ENCODE data around the gene GNG10. TPM values are rescaled to one million over a fixed set of nuclear protein-coding genes. Genes with fewer than 3 reads are reported as not detected.

Gene GNG10
- total RNA-seq, 1 donor from 2014 or later, result 10.2 TPM

DNA sequence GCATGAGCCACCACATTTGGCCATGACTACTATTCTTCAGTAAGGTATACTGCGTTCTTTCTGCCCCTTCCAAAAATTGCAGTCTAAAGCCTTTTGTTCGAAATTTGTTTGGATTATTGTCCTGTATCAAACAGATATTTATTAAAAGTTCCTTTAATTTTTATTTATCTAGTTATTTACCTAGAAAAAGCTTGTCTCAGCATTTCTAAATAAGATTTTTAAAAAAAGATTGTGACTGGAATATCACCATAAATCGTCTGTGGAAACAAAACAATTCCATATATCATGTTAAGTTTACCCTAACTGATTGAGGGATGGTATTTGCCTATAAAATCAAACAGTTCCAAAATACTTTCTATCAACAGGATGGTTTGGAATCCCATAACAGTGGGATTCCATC, 14.7 kb downstream of the GNG10 start:
- H3K9me3 Mint-ChIP-seq, result no peaks in the 10 kb centered on the region
- no peaks in the 10 kb centered on the region for H3K27me3 Mint-ChIP-seq
- H3K4me3 Mint-ChIP-seq, result no peak overlapping the region
- no peak overlapping the region for H3K27ac Mint-ChIP-seq
- CTCF ChIA-PET, result interaction anchor here (0.6 kb wide), 1 partner anchor 21 kb away, joined by 3 read pairs; no protein-coding TSS in a partner anchor
- TF ChIP-seq, protein P1, sequence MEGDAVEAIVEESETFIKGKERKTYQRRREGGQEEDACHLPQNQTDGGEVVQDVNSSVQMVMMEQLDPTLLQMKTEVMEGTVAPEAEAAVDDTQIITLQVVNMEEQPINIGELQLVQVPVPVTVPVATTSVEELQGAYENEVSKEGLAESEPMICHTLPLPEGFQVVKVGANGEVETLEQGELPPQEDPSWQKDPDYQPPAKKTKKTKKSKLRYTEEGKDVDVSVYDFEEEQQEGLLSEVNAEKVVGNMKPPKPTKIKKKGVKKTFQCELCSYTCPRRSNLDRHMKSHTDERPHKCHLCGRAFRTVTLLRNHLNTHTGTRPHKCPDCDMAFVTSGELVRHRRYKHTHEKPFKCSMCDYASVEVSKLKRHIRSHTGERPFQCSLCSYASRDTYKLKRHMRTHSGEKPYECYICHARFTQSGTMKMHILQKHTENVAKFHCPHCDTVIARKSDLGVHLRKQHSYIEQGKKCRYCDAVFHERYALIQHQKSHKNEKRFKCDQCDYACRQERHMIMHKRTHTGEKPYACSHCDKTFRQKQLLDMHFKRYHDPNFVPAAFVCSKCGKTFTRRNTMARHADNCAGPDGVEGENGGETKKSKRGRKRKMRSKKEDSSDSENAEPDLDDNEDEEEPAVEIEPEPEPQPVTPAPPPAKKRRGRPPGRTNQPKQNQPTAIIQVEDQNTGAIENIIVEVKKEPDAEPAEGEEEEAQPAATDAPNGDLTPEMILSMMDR (IDR thresholded peaks at IDR 0.05), result no peak
- POLR2A ChIA-PET, result no interaction called here
- peaks cover 24% of the 10 kb centered on the region for H3K36me3 Mint-ChIP-seq (ENCODE audit: low read depth)
- intact Hi-C loops (cut with micrococcal nuclease), result no loop called here
- ATAC-seq (ENCODE audit: low read depth) (no peak), DNase-seq (no peak)
- no peaks in the 10 kb centered on the region for H3K4me1 Mint-ChIP-seq

DNA sequence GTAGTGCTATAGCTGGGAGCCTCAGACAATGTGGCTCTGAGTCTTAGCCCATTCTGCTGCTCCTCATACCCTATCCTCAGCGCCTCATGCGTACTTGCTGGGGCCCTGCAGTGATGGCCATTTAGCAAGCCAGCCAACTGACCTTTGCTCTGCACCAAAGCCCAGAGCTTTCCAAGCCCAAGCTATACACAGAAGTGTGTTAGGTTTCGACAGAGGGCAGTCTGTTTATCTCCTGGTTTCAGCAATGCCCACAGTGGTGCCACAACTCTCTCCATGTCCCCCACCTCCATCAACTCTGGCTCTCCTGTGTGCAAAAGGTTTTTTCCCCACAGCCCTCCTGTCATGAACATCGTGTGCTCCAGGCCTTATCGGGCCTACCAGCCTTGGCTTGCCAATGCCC, 16.9 kb downstream of the GNG10 start:
- Mint-ChIP-seq H3K9me3 (no peaks in the 10 kb centered on the region), H3K27ac (no peak overlapping the region), H3K4me1 (no peaks in the 10 kb centered on the region), H3K4me3 (no peak overlapping the region), H3K36me3 (ENCODE audit: low read depth) (peaks cover 20% of the 10 kb centered on the region), H3K27me3 (no peaks in the 10 kb centered on the region)
- ATAC-seq (ENCODE audit: low read depth) (no peak), DNase-seq (no peak)
- POLR2A ChIA-PET, result no interaction called here
- intact Hi-C loops (cut with micrococcal nuclease), result no loop called here
- CTCF ChIA-PET, result no interaction called here
- TF ChIP-seq, protein P1 (IDR thresholded peaks at IDR 0.05), result no peak

DNA sequence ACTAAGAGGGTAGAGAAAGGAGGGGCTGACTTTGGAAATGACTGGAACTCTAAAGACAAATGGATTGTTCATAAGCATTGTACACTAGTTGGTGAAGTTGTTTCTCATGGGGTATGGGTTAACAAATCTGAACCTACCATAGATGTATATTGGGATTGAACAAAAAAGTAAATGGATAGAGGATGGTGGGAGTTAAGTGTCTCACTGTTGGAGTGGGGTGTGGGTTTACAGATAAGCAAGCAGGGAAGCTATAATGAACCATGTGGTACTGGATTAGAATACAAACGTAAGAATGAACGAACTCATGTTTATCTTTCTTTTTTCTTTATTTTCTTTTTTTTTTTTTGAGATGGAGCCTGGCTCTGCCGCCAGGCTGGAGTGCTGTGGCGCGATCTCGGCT, 17.8 kb downstream of the GNG10 start:
- POLR2A ChIA-PET, result interaction anchor here (0.5 kb wide), 1 partner anchor 1697 kb away, joined by 5 read pairs; no protein-coding TSS in a partner anchor
- no peaks in the 10 kb centered on the region for H3K27me3 Mint-ChIP-seq
- ATAC-seq (ENCODE audit: low read depth), result no peak
- DNase-seq, result no peak
- intact Hi-C loops (cut with micrococcal nuclease), result no loop called here
- no peaks in the 10 kb centered on the region for H3K4me1 Mint-ChIP-seq
- no peaks in the 10 kb centered on the region for H3K9me3 Mint-ChIP-seq
- H3K27ac Mint-ChIP-seq, result no peak overlapping the region
- H3K4me3 Mint-ChIP-seq, result no peak overlapping the region
- peaks cover 20% of the 10 kb centered on the region for H3K36me3 Mint-ChIP-seq (ENCODE audit: low read depth)
- TF ChIP-seq, protein P1 (IDR thresholded peaks at IDR 0.05), result no peak
- CTCF ChIA-PET, result no interaction called here

- H3K9me3 Mint-ChIP-seq, result no peaks in the 10 kb centered on the region
- H3K4me3 Mint-ChIP-seq, result no peak overlapping the region
- ChIA-PET CTCF (no interaction called here), POLR2A (no interaction called here)
- DNase-seq, result no peak
- intact Hi-C loops (cut with micrococcal nuclease), result no loop called here
- TF ChIP-seq, protein P1 (IDR thresholded peaks at IDR 0.05), result no peak
- peaks cover 6% of the 10 kb centered on the region for H3K36me3 Mint-ChIP-seq (ENCODE audit: low read depth)
- no peaks in the 10 kb centered on the region for H3K27me3 Mint-ChIP-seq
- no peak overlapping the region for H3K27ac Mint-ChIP-seq
- no peak for ATAC-seq (ENCODE audit: low read depth)
- no peaks in the 10 kb centered on the region for H3K4me1 Mint-ChIP-seq
Observed at GRCh38 chr9:111683392-111683791, 22.0 kb downstream of the GNG10 start.

GRCh38 chr9:111691672-111692329, 30.4 kb downstream of the GNG10 start:
- no peaks in the 10 kb centered on the region for H3K9me3 Mint-ChIP-seq
- no peaks in the 10 kb centered on the region for H3K27me3 Mint-ChIP-seq
- intact Hi-C loops (cut with micrococcal nuclease), result loop anchor here (1.0 kb wide), 1 partner anchor 94 kb away; no protein-coding TSS in a partner anchor
- H3K4me3 Mint-ChIP-seq, result no peak overlapping the region
- TF ChIP-seq, protein P1 (IDR thresholded peaks at IDR 0.05), result no peak
- ATAC-seq (ENCODE audit: low read depth) (no peak), DNase-seq (no peak)
- no peak overlapping the region for H3K27ac Mint-ChIP-seq
- POLR2A ChIA-PET, result no interaction called here
- H3K4me1 Mint-ChIP-seq, result no peaks in the 10 kb centered on the region
- CTCF ChIA-PET, result interaction anchor here (0.8 kb wide), 1 partner anchor 94 kb away, joined by 4 read pairs; no protein-coding TSS in a partner anchor
- H3K36me3 Mint-ChIP-seq (ENCODE audit: low read depth), result no peaks in the 10 kb centered on the region
